IMR-90 (cell line): ENCODE results near the gene HOXD9. TPM values are rescaled to one million over a fixed set of nuclear protein-coding genes. Genes with fewer than 3 reads are reported as not detected.

ENCODE experiments used
- CEBPB ChIP-seq: IDR thresholded peaks from 2 replicates; pipeline ENCODE4 v1.6.1; 2012; ENCODE audit warnings: low read depth, low read length, improper control_type of control experiment
- CHD1 ChIP-seq: IDR thresholded peaks from 2 replicates; pipeline ENCODE4 v1.6.1; 2012; ENCODE audit warnings: low read depth, low read length, improper control_type of control experiment
- MAFK ChIP-seq: IDR thresholded peaks from 2 replicates; pipeline ENCODE4 v1.6.1; 2012; ENCODE audit warnings: low read depth, low read length, improper control_type of control experiment
- MAZ ChIP-seq: IDR thresholded peaks from 2 replicates; pipeline ENCODE4 v1.6.1; 2012; ENCODE audit warnings: low read depth, mild to moderate bottlenecking, low read length, improper control_type of control experiment, moderate library complexity, borderline replicate concordance
- RFX5 ChIP-seq: IDR thresholded peaks from 2 replicates; pipeline ENCODE4 v1.8.0; 2012; ENCODE audit warnings: low read depth, mild to moderate bottlenecking, low read length, moderate library complexity
- polyA plus RNA-seq, 3 experiments: library from polyadenylated mRNA; depleted of rRNA; stranded (reverse); fragments of >200 nt; gene quantifications; 2 replicates each; pipeline ENCODE4 v1.2.3, GENCODE V29; 2012; ENCODE audit warnings: low replicate concordance in 1 of 3
- total RNA-seq: library from RNA; depleted of rRNA; stranded (reverse); fragments of >200 nt; gene quantifications from 2 replicates; pipeline ENCODE4 v1.2.3, GENCODE V29; 2012
- TF ChIP-seq, protein P1 (sequence below): fragments of 150-350 bp; IDR thresholded peaks from 2 replicates; pipeline ENCODE4 v1.6.1; 2016; ENCODE audit warnings: low read depth, mild to moderate bottlenecking, low read length, moderate library complexity, borderline replicate concordance

Gene HOXD9
- total and polyA plus RNA-seq, 2 of the 4 experiments (the other 2 are of a cell fraction): not detected

GRCh38 chr2:176130957-176131847, 8.7 kb downstream of the HOXD9 start (continued):
- TF ChIP-seq, protein P1, sequence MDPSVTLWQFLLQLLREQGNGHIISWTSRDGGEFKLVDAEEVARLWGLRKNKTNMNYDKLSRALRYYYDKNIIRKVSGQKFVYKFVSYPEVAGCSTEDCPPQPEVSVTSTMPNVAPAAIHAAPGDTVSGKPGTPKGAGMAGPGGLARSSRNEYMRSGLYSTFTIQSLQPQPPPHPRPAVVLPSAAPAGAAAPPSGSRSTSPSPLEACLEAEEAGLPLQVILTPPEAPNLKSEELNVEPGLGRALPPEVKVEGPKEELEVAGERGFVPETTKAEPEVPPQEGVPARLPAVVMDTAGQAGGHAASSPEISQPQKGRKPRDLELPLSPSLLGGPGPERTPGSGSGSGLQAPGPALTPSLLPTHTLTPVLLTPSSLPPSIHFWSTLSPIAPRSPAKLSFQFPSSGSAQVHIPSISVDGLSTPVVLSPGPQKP: no peak
- TF ChIP-seq RFX5 (no peak), MAZ (no peak), CEBPB (no peak), CHD1 (no peak), MAFK (no peak)
